NOMO-1 treated with dmso at 0.1 percent for 144 hours (cell line): Measurements from ENCODE around the gene INSIG1.

Source experiments
- DNase-seq: peaks from one replicate; lab custom pipeline; 2025; ENCODE audit not compliant: unreplicated experiment; lab: John Stamatoyannopoulos, UW

Gene INSIG1

GRCh38 chr7:155299535-155300202 lies 2.0 kb downstream of the INSIG1 start:
- DNase-seq = no peak

GRCh38 chr7:155300641-155301452 lies 3.2 kb downstream of the INSIG1 start:
- no peak for DNase-seq

GRCh38 chr7:155303039-155303593 lies 5.4 kb downstream of the INSIG1 start:
- DNase-seq = no peak

- DNase-seq = no peak
Observed at GRCh38 chr7:155303897-155304296, 6.2 kb downstream of the INSIG1 start.

DNA sequence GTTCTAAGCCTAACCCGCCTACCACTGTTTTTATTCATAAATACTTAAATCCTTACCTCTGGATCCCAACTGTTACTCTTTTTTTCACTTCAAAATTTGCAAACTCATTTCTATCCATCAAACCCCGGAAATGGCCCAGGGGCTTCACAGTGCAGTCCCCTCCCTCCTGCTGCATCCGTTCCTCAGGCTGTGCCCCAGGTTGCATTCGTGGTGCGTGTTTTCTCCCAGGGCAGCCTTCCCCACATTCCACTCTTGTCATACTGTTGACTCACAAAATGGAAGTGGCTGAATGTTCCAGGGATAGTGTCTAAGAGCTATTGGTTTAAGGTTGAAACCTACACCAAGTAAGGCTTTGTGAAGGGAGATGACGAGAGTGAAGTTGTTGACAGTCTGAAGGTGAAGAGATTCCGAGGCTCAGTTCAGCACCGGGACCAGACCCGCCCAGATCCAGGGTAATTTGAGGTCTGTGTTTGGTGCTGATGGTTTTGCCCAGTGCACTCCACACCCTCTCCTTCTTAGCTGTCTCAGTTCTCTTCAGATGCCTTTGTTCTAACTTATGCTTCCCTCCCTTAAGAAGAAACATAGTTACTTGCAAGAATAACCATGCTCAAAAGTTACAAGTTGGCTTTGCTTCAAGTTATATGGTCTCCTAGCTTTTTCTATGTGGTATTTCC lies 7.7 kb downstream of the INSIG1 start:
- no peak for DNase-seq

DNA sequence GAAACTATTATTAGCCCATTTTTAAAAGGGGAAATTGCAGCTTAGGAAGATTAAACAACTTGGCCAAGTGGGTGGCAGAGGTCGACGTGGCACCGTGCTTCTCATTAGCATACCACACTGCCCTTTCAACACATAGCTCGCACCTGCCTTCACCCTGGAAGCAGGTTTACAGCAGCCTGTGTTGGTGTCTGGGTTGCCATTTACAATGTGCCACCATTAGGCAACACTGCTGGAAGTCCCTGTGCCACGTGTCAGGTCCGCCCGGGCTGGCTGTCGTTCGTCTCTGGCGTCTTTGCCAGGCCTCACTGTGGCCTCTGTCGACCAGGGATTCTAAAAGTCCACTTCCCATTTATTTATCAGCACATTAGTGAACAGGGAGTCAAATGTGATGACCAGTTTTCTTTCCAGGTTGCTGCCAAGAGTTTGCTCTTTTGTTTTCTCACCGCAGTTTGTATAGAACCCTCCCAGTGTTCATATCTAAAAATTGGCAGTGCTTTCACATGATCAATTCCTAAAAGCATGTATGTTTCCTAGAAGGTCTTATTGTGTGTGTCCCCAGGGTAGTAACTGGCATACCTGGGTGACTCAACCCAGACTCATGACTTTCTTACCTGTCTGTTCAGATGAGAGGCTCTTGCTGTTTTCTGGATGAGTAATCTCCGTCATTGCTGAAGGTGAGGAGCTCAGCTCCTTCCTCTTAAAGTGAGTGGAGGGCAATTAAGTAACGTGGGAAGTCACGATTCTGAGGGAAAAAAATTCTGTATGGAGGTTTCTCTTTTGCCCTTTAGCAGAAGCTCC lies 9.2 kb downstream of the INSIG1 start:
- no peak for DNase-seq

GRCh38 chr7:155308330-155309020 lies 10.8 kb downstream of the INSIG1 start:
- no peak for DNase-seq

DNA sequence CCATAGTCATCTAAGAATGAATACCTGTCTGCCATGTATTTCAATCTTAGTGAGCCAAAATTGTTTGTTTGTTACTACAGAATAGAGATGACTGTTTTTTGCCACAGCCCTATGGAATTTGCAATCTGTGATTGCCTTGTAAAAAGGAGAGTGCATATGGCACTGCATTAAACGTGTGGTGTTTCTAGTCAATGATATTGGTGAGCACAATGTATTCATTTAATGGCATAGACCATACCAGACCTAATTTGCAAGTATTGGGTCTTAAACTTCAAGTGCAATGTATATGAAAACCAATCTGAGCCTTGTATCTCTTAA lies 11.3 kb downstream of the INSIG1 start:
- DNase-seq = no peak

DNA sequence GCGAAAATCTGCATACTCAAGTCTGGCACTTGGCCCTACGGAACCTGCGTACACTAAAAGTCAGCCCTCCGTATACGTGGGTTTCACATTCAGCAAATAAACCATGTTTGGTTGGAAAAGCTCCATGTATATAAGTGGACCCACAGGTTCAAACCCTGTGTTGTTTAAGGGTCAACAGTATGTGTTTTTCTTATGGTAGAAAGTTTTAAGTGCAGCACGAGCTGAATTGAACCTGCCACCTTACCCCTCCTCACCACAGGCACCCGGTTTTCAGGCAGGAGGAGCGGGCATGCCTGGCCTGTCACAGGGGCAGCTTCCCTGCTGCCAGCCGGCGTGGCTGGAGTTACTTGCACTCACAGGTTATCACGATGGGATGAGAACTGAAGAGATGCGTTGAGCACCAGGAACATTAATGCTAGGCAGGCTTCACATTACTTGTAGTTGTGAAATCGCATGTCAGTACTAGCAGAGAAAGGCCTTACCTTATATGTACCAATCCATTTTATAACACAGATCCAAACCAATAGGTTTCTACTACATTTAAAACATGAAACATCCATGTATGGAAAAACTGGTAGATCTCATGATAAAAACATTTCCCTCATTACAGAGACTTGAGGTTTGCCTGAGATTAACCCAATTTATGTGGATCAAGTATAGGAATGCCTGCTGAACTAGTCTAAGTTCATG lies 12.9 kb downstream of the INSIG1 start:
- no peak for DNase-seq

DNA sequence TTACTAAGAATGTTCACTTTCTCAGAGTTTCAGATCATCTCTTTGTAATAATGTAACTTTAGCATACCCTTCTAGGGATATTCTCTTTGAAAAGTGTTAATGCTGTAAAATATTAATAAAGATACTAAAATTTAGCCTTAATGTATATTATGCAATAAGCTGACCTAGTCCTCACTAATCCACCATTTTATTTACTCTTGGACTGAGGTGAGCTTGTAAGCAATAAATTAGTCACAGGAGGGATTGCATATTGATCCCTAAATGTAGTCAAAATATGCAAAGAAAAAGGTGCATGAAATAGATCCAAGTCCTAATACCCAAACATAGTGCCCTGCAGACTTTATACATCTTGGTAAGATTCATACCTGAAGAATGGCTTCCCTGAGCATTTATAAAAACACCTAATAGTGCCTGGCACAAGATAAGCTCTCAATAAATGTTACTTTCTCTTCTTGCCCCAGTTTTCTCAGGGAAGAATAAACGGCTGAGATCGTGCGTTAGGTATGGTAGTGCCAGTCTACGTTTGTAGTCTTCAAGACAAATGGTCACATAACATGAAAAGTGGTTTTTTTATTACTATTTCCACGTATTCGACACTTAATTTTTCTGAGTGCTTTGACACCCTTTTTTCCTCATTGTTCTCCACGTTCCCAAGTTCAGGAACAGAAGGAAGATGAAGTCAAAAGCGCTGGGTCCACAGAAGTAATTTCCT lies 14.3 kb downstream of the INSIG1 start:
- DNase-seq = no peak

DNA sequence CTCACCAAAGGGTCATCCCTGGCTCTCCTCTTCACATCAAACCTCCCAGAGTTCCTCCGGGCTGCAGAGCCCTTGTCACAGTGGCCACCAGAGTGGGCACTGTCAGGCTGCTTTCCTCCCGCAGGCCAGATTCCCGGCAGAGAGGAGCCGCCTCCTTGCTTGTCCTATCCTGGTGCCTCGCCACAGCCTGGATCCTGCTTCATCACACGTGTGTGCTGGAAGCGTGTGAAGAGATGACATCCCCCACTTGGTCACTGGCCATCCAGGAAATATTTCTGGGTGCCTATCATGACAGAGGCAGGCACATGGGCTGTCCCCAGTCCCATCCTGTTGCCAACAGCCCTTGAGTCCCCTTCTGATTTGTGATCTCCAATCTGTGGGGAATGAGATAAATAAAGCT lies 15.0 kb downstream of the INSIG1 start:
- DNase-seq = no peak

GRCh38 chr7:155313096-155313495 lies 15.4 kb downstream of the INSIG1 start:
- DNase-seq = no peak

DNA sequence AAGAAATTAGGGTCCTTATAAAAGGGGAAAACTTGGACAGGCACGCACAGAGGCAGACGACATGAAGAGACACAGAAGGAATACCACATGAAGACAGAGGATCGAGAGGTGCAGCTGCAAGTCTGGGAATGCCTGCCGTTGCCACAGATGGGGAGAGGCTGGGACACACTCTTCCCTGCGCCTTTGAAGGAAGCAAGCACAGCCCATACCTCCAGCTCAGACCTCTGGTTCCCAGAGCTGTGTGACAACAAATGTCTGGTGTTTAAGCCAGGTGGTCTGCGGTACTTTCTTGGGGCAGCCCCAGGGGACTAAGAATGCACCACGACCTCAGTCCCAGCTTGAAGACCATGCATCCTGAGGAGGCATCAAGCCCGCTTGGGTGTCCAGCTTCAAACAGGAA lies 18.3 kb downstream of the INSIG1 start:
- no peak for DNase-seq

DNA sequence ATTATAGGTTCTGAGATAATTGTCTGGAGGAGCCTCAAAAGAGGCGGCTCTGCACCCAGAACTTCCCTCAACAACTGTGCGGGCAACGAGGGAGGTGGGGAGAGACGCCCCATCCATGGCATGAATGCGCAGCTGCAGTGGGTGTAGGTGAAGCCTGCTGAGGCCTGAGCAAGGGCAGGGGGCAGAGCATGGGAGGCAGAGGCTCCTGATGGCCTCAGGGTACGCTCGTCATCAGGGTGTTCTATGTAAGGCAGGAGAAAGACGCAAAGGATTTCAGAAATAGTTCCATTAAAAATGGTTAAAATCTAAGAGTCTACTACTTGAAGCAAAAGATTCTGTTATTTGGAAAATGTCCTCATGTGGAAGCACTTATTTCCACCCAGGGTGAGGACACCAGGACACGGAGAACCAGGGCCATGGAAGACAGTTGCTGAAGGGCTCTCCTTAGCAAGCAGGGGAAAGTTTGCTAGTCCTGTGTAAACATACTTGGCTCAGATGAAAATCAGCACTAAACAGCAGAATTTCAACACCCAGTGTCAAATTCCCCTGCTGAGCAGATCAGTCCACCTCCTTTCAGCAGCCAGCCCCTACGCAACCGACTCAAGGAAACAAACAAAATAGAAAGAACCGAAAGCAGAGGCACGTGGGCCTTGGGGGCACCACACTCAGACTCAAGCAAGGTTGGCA lies 18.9 kb downstream of the INSIG1 start:
- DNase-seq = no peak

DNA sequence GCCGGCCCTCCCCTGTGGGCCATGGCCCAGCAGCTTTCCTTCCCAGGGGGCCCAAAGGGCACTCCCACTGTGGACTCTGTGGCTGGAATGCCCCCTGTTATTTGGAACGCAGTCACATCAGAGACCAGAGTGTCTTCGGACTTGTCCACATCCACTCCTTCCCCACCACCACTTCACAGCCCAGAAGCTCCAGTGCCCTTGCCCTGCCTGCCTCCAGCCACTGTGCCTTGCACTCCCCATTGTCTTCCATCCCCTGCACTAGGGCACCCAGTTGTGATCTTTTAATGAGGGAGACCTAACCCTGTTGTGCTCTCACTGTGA lies 19.4 kb downstream of the INSIG1 start:
- no peak for DNase-seq

- no peak for DNase-seq
Observed at GRCh38 chr7:155318245-155318644, 20.6 kb downstream of the INSIG1 start.

- no peak for DNase-seq
Observed at GRCh38 chr7:155322530-155322929, 24.9 kb downstream of the INSIG1 start.

DNA sequence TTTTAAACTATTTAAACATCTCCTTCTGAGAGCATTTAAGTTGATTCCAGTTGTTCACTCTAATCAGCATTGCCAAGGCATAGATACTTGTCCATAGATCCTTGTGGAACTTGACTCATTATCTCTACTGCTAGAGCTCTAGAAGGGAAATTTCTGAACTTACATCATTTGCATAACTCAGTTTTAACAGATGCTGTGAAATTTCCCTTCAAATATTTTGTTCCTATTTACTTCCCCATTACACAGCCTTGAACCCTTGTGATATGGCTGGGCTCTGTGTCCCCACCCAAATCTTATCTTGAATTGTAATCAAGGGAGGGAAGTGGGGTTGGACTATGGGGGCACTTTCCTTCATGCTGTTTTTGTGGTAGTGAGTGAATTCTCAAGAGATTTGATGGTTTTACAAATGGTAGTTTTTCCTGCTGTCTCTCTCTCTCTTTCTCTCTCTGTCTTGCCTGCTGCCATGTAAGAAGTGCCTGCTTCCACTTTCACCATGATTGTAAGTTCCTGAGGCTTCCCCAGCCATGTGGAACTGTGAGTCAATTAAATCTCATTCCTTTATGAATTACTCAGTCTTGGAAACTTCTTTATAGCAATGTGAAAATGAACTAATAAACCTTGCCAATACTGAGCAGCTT lies 25.4 kb downstream of the INSIG1 start:
- no peak for DNase-seq
